Renal cortical epithelial cell (primary cell): ENCODE data around the gene FYCO1. TPM values are rescaled to one million over a fixed set of nuclear protein-coding genes. Genes with fewer than 3 reads are reported as not detected.

Source experiments
- DNase-seq: peaks from one replicate; pipeline ENCODE4 v3.0.0-alpha.2; 2011; ENCODE audit warnings: low read depth
- total RNA-seq: library from RNA; depleted of rRNA; stranded (reverse); fragments of >200 nt; gene quantifications from 2 replicates; pipeline ENCODE4 v1.2.3, GENCODE V29; 2014

The FYCO1 gene
- total RNA-seq, 1 donor from 2014 or later: 46.2 TPM

DNA sequence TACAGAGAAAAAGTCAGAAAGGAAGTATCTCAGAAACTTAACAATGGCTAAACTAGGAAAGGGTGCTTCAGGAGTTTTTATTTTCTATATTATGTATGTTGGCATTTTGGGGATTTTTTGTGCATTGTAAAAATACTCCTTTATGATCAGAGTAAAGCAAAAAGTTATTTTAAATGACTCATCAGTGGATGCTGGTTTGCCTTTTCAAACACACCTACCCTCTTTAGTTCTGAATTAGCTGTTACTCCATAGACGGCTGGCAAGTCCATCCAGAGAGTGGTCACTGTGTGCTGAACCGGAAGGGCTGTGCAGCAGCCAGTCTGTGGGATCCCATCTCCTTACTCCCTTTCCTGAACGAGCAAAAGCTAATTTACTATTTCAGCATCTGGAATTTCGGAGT is 108.3 kb downstream of the FYCO1 start:
- DNase-seq: no peak

DNA sequence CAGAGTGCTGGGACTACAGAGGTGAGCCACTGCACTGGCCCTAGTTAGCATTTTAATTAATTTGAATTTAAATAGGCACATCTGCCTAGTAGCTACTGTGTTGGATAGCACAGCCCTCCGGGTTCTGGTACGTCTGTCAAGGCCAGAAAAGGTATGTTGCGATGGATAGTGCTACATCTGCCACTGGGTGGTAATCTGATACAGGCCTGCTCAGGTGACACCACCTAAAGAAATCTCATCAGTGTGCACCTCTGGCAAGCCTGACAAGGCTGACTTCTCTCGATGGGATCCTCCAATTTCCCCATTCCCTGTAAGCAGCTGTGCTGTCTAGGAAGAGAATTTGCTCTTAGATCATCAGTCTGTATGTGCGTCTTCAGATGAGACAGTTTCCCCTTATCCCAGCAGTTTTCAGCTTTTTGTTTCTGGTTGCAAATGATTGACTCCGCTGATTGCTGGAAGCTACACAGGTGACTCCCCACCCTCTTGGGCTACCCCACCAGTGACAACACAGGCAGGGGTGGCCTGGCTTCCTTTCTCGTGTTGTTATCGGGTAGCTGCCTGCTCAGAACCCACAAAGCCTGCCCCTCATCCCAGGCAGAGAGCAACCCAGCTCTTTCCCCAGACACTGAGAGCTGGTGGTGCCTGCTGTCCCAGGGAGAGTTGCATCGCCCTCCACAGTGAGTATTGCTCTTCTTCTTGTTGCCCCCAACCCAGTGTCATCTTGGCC is 109.5 kb downstream of the FYCO1 start, which contains the start of gene CCR9:
TSS of gene CCR9 (plus strand) at position 565 of the 727 bp plus-strand sequence. CDS start 8,391 bp downstream, outside the sequence.
- no peak for DNase-seq

DNA sequence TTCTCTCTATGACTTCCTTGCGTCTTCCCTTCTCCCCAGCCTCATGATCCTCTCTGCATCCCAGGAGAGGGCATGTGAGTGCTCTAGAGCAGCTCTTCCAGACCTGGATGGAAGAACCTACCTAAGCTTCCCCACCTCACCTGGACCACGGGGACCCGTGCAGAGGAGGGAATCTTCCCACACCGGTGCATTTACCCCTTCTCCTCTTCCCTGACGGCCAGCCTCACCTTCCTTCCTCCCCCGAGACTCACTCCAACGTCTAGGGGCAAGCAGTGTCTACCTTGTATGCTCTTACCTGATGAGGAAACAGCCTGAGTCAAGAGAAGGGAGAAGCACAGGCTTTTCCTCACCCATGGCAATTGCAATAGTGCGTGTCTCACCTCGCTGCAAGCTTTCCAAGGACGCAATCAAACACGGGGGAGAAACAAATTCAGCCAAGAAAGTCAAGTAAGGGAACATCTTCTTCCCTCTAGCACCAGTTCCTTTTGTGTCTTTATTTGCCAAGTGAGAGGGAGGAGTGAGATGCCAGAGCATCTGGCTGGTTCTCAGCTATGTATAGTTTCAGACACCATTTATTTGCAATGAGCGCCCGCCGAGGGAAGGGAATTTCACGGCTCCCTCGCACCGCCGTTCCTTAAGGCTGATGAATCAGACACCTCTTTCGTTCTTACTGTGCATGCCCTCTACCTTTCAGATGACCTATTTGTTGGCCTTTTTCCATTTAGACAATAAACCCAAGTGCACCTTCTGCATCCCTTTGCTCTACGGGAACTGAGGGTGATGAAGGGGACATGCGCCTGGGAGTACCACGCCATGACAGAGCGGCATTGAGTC is 111.0 kb downstream of the FYCO1 start:
- no peak for DNase-seq

DNA sequence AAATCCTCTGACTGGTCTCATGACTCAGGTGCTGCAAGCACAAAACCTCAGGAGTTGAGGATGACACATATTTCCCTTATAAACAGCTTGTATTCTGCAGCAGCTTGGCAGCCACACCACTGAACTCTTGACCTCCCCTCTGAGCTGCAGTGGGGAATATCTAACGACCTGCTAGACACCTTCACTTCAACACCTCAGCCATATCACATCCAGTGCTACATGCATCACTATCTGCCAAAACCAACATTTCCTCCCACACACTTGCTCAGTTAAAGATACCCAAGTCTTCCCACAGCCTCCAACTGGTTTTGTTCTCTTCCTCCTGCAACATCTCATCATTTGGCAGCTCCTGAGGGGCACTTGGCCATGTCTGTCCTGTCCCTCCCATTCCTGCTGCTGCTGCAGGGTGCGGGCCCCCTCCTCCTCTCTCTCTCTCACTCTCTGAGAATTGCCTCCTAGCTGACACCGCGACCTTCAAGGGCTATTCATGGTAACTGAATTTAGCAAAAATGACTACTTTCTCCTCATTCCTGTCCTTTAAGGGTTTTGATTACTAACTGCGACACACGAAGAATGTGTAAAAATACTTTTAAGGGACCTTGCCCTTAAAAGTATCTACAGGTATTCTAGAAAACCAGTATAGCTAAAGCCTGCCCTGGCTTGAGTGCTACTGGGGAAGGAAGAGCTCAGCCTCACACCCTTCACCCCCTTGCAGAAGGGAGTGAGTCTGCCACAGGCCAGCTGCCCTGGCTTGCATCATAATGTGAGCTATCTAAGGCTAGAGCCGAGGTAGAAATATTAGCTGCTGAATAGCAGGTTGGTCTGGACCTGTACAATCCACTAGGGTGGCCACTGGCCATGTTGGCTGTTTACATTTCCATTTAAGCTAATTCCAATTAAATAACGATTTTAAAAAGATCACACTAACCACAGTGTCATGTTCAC is 114.3 kb downstream of the FYCO1 start:
- DNase-seq: peak; percentile 50

DNA sequence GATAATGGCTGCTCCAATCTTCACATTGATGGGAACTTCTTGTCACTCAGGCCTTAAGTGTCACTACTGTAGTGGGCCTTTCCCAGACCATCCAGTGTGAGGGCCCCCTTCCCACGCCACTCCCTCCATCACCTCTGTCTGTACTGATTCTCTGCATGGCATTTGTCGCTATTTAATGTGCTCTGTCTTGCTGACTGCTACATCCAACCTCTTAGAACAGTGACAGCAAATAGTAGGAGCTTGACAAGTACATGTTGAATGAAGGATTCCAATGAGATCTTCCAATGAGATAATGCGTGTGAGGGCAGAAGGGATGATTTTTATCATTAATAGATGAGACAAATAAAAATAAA is 114.9 kb downstream of the FYCO1 start:
- no peak for DNase-seq

DNA sequence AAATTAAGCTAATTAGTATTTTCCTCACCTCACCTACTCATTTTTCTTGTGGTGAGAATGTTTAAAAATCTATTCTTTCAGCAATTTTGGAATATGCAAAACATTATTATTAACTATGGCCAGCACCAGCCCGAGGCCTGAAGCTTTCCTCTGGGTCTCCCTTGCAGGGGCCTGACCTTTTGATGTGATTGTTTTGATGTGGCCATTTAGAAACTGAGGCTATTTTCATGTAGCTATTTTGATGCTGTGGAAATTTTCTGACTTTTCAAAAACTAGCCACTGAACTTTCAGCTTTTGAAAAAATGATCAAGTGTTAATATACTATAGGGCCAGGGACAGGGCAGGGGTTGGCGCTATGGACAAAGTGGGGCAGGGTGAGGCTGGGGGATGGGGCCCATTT is 117.5 kb downstream of the FYCO1 start:
- DNase-seq: no peak

DNA sequence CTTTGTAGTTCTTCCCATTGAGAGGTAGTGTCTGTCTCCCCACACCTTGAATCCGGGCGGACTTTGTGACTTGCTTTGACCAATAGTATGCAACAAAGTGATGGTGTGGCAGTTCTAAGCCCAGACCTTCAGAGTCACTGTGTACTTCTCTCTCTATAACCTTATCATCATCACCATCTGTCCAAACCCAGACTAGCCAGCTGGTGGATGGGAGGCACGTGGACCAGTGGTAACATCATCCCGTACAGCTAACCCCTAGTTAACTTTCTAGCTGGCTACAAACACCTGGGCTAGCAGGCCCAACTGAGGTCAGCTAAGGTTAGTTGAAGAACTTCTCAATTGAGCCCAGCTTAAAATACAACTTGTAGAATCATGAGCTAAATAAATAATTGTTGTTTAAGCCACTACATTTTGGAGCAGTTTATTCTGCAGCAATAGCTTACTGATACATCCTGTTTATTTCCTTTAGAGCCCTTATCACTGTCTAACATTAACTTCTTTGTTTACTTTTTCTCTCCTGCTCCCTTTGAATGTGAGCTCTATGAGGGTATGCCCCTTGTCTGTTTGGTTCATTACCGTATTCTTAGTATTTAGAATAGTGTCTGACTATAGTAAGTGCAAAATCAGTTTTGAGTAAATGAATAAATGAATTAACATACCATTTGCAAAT is 120.8 kb downstream of the FYCO1 start:
- no peak for DNase-seq

DNA sequence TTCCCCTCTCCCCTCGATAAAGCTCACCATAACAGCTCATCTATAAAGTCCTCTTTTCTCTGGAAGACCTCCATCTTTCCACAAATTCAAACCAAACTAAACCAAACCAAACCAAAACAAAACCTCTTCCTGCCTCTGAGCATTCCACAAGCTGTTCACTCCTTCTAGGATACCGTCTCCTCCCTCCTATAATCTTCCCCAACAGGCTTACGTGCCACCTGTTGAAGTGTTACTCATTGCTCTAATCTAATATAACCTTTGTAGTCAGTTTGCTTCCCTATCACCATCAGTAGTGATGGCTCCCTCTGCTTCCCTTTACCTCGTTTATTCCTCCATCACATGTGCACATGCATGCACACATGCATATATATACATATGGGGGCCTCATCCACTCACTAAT is 122.0 kb downstream of the FYCO1 start:
- no peak for DNase-seq

DNA sequence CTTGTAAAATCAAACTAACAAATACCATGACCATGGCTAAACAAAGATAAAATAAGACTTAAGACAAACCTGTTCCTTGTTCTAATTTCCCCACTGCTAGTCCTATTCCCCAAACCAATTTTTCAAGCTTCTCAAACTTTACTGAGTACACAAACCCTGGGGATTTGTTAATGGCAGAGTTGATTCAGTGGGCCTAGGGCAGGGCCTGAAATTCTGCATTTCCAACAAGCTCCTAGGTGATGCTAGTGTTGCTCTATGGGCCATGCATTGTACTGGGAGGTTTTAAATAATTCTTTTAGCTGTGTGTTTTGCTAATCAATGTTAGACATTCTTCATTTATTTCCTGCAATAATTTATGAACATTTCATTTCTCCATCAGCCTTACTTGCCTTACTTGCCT is 122.6 kb downstream of the FYCO1 start:
- no peak for DNase-seq

DNA sequence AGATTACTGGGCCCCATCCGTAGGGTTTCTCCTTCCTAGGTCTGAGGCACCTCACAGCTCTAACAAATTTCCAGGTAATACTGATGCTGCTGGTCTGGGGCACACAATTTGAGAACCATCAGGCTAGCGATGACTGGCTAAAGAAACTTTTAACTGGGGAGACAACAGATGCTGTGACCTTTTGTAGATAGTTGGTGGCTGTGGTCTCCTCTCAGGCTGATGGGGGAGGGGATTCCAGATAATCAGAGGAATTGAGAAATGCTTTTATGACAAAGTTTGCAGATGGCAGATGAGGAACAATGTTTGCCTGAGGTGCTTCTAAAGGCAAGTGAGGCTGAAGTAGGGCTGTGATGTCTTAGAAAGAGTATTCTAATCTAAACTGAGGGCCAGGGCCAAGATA is 123.1 kb downstream of the FYCO1 start:
- DNase-seq: no peak

DNA sequence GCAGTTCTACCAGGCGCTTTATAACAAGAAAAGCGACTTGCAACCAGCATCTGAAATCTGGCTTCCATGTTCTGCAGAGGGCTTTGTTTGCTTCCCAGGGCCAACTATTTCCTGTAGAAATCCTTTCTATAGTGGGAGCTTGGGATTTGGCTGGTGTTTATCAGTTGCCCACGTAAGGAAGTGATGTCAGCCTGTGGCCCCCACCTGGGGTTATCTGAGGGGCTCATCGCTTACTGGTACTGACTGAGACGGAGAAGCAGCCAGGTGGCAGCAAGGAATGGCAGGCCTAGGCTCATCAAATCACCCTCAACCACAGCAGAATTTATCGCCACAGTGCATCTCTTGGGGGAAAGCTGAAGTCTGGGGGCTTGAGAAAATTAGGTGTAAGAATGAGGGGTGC is 123.8 kb downstream of the FYCO1 start:
- no peak for DNase-seq

DNA sequence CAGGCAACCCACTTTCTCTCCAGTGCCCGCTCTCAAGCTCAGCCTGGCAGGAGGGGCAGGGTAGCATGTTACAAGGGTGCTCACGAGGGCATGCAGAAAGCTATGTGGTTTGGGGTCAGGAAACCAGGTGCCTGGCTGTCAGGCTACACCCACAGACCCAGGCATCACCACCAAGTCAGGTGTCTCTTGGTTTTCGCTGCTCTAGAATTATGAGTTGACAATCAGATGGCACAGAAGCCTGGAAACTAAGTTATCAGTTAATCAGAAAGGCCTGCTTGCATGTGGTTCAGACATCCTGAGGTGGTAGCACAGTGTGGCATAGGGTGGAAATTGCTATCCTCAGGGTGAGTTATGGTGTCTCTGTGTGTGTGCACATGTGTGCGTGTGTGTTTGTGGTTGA is 125.5 kb downstream of the FYCO1 start:
- DNase-seq: no peak

DNA sequence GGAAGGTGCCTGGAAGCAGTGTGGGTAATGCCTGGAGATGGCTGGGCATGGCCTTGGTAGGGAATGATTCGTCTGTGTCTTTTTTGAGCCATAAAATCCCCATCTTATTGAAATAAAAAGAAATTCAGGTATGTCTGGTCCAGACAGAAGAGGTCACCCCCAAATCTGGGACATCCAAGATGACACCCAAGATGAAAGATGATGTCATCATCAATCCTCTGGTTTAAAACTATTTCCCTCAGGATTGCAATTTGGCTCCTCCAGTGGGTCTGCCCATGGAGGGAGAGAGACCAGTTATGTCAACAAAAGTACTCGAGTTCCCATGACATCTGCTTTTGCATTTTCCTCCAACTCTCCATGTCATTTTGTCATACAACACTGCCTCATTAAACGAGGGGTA is 126.0 kb downstream of the FYCO1 start:
- no peak for DNase-seq

DNA sequence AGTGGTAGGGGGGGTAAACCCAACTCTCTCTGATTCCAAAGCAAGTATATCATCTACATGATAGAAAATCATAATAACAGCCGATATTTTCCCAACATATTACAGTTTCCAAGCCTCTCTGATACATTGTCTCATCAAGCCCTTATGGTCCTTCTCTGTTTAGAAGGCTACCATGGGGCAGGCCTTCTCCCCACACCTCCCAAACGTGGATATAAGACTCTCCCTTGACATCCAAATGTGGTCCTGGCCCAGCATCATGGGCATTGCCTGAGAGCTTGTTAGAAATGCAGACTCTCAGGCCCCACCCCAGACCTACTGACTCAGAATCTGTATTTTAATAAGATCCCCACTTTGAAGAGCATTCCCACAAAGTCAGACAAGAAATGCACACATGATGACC is 127.0 kb downstream of the FYCO1 start:
- DNase-seq: no peak

DNA sequence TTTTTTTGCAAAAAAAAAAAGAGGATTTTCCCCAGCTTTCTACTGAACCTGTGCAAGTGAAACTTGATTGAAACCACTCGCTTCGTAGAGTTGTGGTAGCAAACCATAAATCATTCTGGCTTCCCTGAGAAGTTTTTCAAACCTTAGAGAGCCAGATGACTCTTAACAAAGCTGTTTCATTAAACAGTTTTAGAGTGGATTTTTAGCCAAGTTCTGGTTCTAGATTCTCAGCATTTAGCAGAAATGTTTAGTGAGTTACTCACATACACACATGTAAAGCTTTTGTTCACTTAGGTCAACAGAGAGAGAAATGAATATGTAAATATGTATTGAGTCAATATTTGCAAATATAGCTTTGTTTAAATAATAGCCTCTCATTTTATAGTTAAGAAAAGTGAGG is 127.4 kb downstream of the FYCO1 start:
- DNase-seq: no peak

Other genes with a start within 250 kb of the FYCO1 start
- gene SLC6A20, start 199.3 kb downstream of the FYCO1 start, total RNA-seq: 0.50 and 3.5 TPM in 2 replicates
- gene LZTFL1, start 153.7 kb downstream of the FYCO1 start, total RNA-seq: 15.5 and 49.4 TPM in 2 replicates
- 0.35 TPM in 1 of 2 replicates, not detected in the other for gene CCR9, start 109.3 kb downstream of the FYCO1 start, total RNA-seq
- not detected in 2 replicates for gene CXCR6, start 52.4 kb downstream of the FYCO1 start, total RNA-seq
- not detected in 2 replicates for gene XCR1, start 31.7 kb upstream of the FYCO1 start, total RNA-seq
- 0.15 TPM in 1 of 2 replicates, not detected in the other for gene CCR1, start 212.5 kb upstream of the FYCO1 start, total RNA-seq
- gene CCR3, start 246.6 kb upstream of the FYCO1 start, total RNA-seq: not detected in 2 replicates